ENCODE results near the gene CCDC40.

CCDC40 gene

GRCh38 chr17:80096561-80097021, 60.1 kb downstream of the CCDC40 start:
- no peak for TF ChIP-seq CTCF (IDR thresholded peaks at IDR 0.05; ENCODE audit: insufficient read depth, missing control alignments)
- FAIRE-seq (no peak), DNase-seq (ENCODE audit: insufficient read length, low spot score) (no peak)

- FAIRE-seq: no peak
Measured at GRCh38 chr17:80097127-80097621, 60.7 kb downstream of the CCDC40 start.

GRCh38 chr17:80097844-80098691, 61.6 kb downstream of the CCDC40 start:
- DNase-seq (ENCODE audit: insufficient read length, low spot score): no peak
- FAIRE-seq: no peak
- TF ChIP-seq CTCF (IDR thresholded peaks at IDR 0.05; ENCODE audit: insufficient read depth, missing control alignments): no peak

More at GRCh38 chr17:80097127-80097621, 60.7 kb downstream of the CCDC40 start:
- TF ChIP-seq CTCF (IDR thresholded peaks at IDR 0.05; ENCODE audit: insufficient read depth, missing control alignments): no peak
- DNase-seq (ENCODE audit: insufficient read length, low spot score): no peak

- DNase-seq (ENCODE audit: insufficient read length, low spot score) (no peak), FAIRE-seq (no peak)
- no peak for TF ChIP-seq CTCF (IDR thresholded peaks at IDR 0.05; ENCODE audit: insufficient read depth, missing control alignments)
Measured at GRCh38 chr17:80099291-80100034, 63.0 kb downstream of the CCDC40 start.

GRCh38 chr17:80100035-80100323, 63.5 kb downstream of the CCDC40 start:
- no peak for DNase-seq (ENCODE audit: insufficient read length, low spot score)
- no peak for FAIRE-seq
- no peak for TF ChIP-seq CTCF (IDR thresholded peaks at IDR 0.05; ENCODE audit: insufficient read depth, missing control alignments)

- TF ChIP-seq CTCF (IDR thresholded peaks at IDR 0.05; ENCODE audit: insufficient read depth, missing control alignments): peak; percentile 79
- DNase-seq (ENCODE audit: insufficient read length, low spot score) (peak; percentile 93), FAIRE-seq (no peak)
Measured at GRCh38 chr17:80101011-80101945, 64.8 kb downstream of the CCDC40 start, which contains the start of gene GAA. GAA (plus strand) TSS chr17:80101581; CDS start chr17:80104587, 3,006 bp downstream.
